ENCODE measurements around the gene IGF2BP2. TPM values are rescaled to one million over a fixed set of nuclear protein-coding genes. Genes with fewer than 3 reads are reported as not detected.
"Not testable (repeated sequence)": the region's sequence is repeated elsewhere in the genome, so short reads cannot be mapped to it uniquely, and the experiment has no call there.

IGF2BP2 gene
- total RNA-seq, 1 experiment from 2014 or later = 75.9 TPM

GRCh38 chr3:185843635-185844034 is 18.8 kb upstream of the IGF2BP2 start:
- intact Hi-C loops (cut with micrococcal nuclease; ENCODE audit: unreplicated experiment) = no loop called here
- Mint-ChIP-seq H3K4me3 (ENCODE audit: unreplicated experiment) (no peak overlapping the region), H3K36me3 (ENCODE audit: insufficient read depth, unreplicated experiment) (no peaks in the 10 kb centered on the region), H3K27me3 (ENCODE audit: insufficient read depth, unreplicated experiment) (no peaks in the 10 kb centered on the region), H3K9me3 (ENCODE audit: unreplicated experiment) (no peaks in the 10 kb centered on the region), H3K4me1 (ENCODE audit: low read depth, unreplicated experiment) (peaks cover 6% of the 10 kb centered on the region), H3K27ac (ENCODE audit: unreplicated experiment) (no peak overlapping the region)
- no TSS peak for BruUV-seq (replicated peaks)
- Histone ChIP-seq H3K9me3 (no peaks in the 10 kb centered on the region), H3K36me3 (ENCODE audit: control insufficient read depth, insufficient read depth, low read length) (no peaks in the 10 kb centered on the region), H3K4me3 (ENCODE audit: low read depth, low read length) (no peak overlapping the region), H3K4me1 (no peaks in the 10 kb centered on the region), H3K27me3 (replicated peaks; ENCODE audit: control insufficient read depth, insufficient read depth, low read length) (no peaks in the 10 kb centered on the region)
- ChIA-PET CTCF (no interaction called here), POLR2A (no interaction called here)
- no peak for DNase-seq
- TF ChIP-seq CTCF (IDR thresholded peaks at IDR 0.05; ENCODE audit: insufficient read depth in 1 of 2, low read depth in 1 of 2, low read length in 1 of 2, severe bottlenecking in 1 of 2, unreplicated experiment in 1 of 2) = no peak

GRCh38 chr3:185843126-185843525 is 18.3 kb upstream of the IGF2BP2 start:
- ChIA-PET POLR2A (no interaction called here), CTCF (no interaction called here)
- Histone ChIP-seq H3K4me1 (no peaks in the 10 kb centered on the region), H3K4me3 (ENCODE audit: low read depth, low read length) (no peak overlapping the region), H3K27me3 (replicated peaks; ENCODE audit: control insufficient read depth, insufficient read depth, low read length) (no peaks in the 10 kb centered on the region), H3K36me3 (ENCODE audit: control insufficient read depth, insufficient read depth, low read length) (no peaks in the 10 kb centered on the region), H3K9me3 (no peaks in the 10 kb centered on the region)
- intact Hi-C loops (cut with micrococcal nuclease; ENCODE audit: unreplicated experiment) = no loop called here
- TF ChIP-seq CTCF (IDR thresholded peaks at IDR 0.05; ENCODE audit: insufficient read depth in 1 of 2, low read depth in 1 of 2, low read length in 1 of 2, severe bottlenecking in 1 of 2, unreplicated experiment in 1 of 2) = no peak
- no peaks in the 10 kb centered on the region for H3K9me3 Mint-ChIP-seq (ENCODE audit: unreplicated experiment)
- H3K36me3 Mint-ChIP-seq (ENCODE audit: insufficient read depth, unreplicated experiment) = no peaks in the 10 kb centered on the region
- H3K27ac Mint-ChIP-seq (ENCODE audit: unreplicated experiment) = no peak overlapping the region
- no TSS peak for BruUV-seq (replicated peaks)
- no peaks in the 10 kb centered on the region for H3K27me3 Mint-ChIP-seq (ENCODE audit: insufficient read depth, unreplicated experiment)
- H3K4me3 Mint-ChIP-seq (ENCODE audit: unreplicated experiment) = no peak overlapping the region
- H3K4me1 Mint-ChIP-seq (ENCODE audit: low read depth, unreplicated experiment) = peaks cover 6% of the 10 kb centered on the region
- DNase-seq = no peak

- Mint-ChIP-seq H3K27ac (ENCODE audit: unreplicated experiment) (no peak overlapping the region), H3K4me3 (ENCODE audit: unreplicated experiment) (no peak overlapping the region), H3K4me1 (ENCODE audit: low read depth, unreplicated experiment) (peaks cover 10% of the 10 kb centered on the region), H3K9me3 (ENCODE audit: unreplicated experiment) (no peaks in the 10 kb centered on the region), H3K36me3 (ENCODE audit: insufficient read depth, unreplicated experiment) (peaks cover 2% of the 10 kb centered on the region), H3K27me3 (ENCODE audit: insufficient read depth, unreplicated experiment) (no peaks in the 10 kb centered on the region)
- DNase-seq = no peak
- TF ChIP-seq CTCF (IDR thresholded peaks at IDR 0.05; ENCODE audit: insufficient read depth in 1 of 2, low read depth in 1 of 2, low read length in 1 of 2, severe bottlenecking in 1 of 2, unreplicated experiment in 1 of 2) = no peak
- CTCF ChIA-PET = no interaction called here
- Histone ChIP-seq H3K36me3 (ENCODE audit: control insufficient read depth, insufficient read depth, low read length) (no peaks in the 10 kb centered on the region), H3K9me3 (no peaks in the 10 kb centered on the region), H3K4me1 (0 out of 2 replicates have a peak, but pooled peaks cover 5% of the 10 kb centered on the region), H3K27me3 (replicated peaks; ENCODE audit: control insufficient read depth, insufficient read depth, low read length) (no peaks in the 10 kb centered on the region), H3K4me3 (ENCODE audit: low read depth, low read length) (no peak overlapping the region)
- POLR2A ChIA-PET = no interaction called here
- intact Hi-C loops (cut with micrococcal nuclease; ENCODE audit: unreplicated experiment) = no loop called here
- no TSS peak for BruUV-seq (replicated peaks)
These were observed 17.4 kb upstream of the IGF2BP2 start for GRCh38 chr3:185842241-185842640.

GRCh38 chr3:185838417-185838989 is 13.7 kb upstream of the IGF2BP2 start:
- peaks cover 10% of the 10 kb centered on the region for H3K36me3 Mint-ChIP-seq (ENCODE audit: insufficient read depth, unreplicated experiment)
- H3K9me3 Mint-ChIP-seq (ENCODE audit: unreplicated experiment); CTCF ChIA-PET; H3K4me3 Mint-ChIP-seq (ENCODE audit: unreplicated experiment); H3K36me3 ChIP-seq (ENCODE audit: control insufficient read depth, insufficient read depth, low read length); H3K9me3 ChIP-seq; H3K4me3 ChIP-seq (ENCODE audit: low read depth, low read length); H3K27ac Mint-ChIP-seq (ENCODE audit: unreplicated experiment); BruUV-seq (replicated peaks); POLR2A ChIA-PET; DNase-seq; H3K4me1 ChIP-seq; H3K27me3 ChIP-seq (replicated peaks; ENCODE audit: control insufficient read depth, insufficient read depth, low read length); H3K27me3 Mint-ChIP-seq (ENCODE audit: insufficient read depth, unreplicated experiment): not testable (repeated sequence)
- peaks cover 14% of the 10 kb centered on the region for H3K4me1 Mint-ChIP-seq (ENCODE audit: low read depth, unreplicated experiment)
- intact Hi-C loops (cut with micrococcal nuclease; ENCODE audit: unreplicated experiment) = loop anchor here (5.0 kb wide), 1 partner anchor 74 kb away; no protein-coding TSS in a partner anchor
